Left ventricle myocardium inferior (tissue), 1 donor: ENCODE measurements around the gene LRMDA. TPM values are rescaled to one million over a fixed set of nuclear protein-coding genes. Genes with fewer than 3 reads are reported as not detected.

Experiments used
- DNase-seq: peaks from one replicate; pipeline ENCODE4 v3.0.0-alpha.2; 2020
- H3K27ac ChIP-seq: fragments of 200-600 bp; replicated peaks from 2 replicates; pipeline ENCODE4 v1.8.0; 2021
- H3K27me3 ChIP-seq: fragments of 200-600 bp; 2 replicates; pipeline ENCODE4 v1.8.0; 2021; ENCODE audit warnings: low read depth
- H3K36me3 ChIP-seq: fragments of 200-600 bp; 2 replicates; pipeline ENCODE4 v1.8.0; 2021
- H3K4me1 ChIP-seq: fragments of 200-600 bp; 2 replicates; pipeline ENCODE4 v1.8.0; 2021
- H3K4me3 ChIP-seq: fragments of 200-600 bp; 2 replicates; pipeline ENCODE4 v1.8.0; 2021; ENCODE audit warnings: mild to moderate bottlenecking, moderate library complexity
- H3K9me3 ChIP-seq: fragments of 200-600 bp; replicated peaks from 2 replicates; pipeline ENCODE4 v1.8.0; 2021
- intact Hi-C: fragments of 100-400 bp; cut with micrococcal nuclease; formaldehyde crosslinking; loops from one replicate; pipeline ENCODE4 v1.11.0; 2022
- total RNA-seq: library from RNA; stranded (reverse); fragmentation: NEBNext Ultra II Directional; extraction: Animal tissue kit (Norgen Biotek cat#: 25700); gene quantifications from one replicate; pipeline ENCODE4 v1.2.1, GENCODE V29; 2021
- TF ChIP-seq, protein P1 (sequence below): fragments of 200-600 bp; IDR thresholded peaks from 2 replicates; pipeline ENCODE4 v1.8.0; 2021; ENCODE audit warnings: antibody characterized with exemption, mild to moderate bottlenecking, borderline replicate concordance
- donor health status: DM: no; HTN: yes; CAD: no; lungs with severe emphysema.

The LRMDA gene
- total RNA-seq, 1 donor from 2014 or later = 18.7 TPM

DNA sequence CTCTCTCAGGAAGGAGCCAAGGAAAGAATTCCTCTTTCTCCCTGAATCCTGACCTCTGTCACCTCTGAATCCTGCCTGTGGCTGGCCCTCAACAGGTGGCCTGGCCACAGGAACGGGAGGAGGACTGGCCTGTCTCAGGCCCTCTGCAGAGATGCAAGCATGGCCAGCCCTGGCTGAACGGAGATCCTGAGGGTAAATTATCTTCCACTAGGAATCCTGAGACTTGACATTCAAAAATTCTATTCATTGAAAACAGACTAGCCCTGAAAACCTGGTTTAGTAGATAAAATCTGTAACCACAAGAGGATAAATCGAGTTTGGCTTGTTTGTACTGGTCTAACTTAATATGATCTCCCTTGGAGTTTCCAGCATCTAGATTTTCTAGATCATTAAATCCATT is 579.3 kb downstream of the LRMDA start:
- Histone ChIP-seq H3K27ac (no peak overlapping the region), H3K27me3 (no peaks in the 10 kb centered on the region), H3K4me1 (no peaks in the 10 kb centered on the region), H3K4me3 (no peak overlapping the region), H3K36me3 (no peaks in the 10 kb centered on the region), H3K9me3 (no peaks in the 10 kb centered on the region)
- intact Hi-C loops = no loop called here
- TF ChIP-seq, protein P1, sequence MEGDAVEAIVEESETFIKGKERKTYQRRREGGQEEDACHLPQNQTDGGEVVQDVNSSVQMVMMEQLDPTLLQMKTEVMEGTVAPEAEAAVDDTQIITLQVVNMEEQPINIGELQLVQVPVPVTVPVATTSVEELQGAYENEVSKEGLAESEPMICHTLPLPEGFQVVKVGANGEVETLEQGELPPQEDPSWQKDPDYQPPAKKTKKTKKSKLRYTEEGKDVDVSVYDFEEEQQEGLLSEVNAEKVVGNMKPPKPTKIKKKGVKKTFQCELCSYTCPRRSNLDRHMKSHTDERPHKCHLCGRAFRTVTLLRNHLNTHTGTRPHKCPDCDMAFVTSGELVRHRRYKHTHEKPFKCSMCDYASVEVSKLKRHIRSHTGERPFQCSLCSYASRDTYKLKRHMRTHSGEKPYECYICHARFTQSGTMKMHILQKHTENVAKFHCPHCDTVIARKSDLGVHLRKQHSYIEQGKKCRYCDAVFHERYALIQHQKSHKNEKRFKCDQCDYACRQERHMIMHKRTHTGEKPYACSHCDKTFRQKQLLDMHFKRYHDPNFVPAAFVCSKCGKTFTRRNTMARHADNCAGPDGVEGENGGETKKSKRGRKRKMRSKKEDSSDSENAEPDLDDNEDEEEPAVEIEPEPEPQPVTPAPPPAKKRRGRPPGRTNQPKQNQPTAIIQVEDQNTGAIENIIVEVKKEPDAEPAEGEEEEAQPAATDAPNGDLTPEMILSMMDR = no peak
- no peak for DNase-seq

DNA sequence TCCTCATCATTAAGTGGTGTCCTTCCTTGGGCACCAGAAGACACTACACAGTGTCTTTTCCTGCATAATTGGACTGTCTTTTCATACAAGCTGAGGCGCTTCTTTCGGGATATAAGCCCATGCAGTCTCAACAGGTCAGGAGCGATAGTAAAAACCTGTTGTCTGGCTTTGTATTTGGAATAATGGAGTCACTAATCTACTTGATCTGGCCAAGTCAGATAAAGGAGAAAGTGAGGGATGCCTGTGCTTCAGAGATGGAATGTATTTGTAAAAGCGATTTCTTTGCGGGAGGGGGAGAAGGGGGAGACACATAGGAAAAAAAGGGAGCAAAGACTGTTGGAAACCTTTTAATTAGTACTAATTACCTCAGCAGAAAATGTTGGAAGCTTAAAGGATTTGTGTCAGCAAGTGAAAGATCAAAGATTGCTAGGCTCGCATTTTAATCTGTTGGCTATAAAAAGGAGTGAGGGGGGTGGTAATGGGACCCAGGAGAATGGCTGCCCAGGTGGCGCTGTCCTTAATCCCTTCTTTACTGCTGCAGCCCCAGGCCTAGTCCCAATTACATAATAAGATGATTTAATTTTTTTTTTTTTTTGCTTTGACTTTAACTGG is 581.4 kb downstream of the LRMDA start:
- no peak for DNase-seq
- no peaks in the 10 kb centered on the region for H3K4me1 ChIP-seq
- no peaks in the 10 kb centered on the region for H3K9me3 ChIP-seq
- intact Hi-C loops = no loop called here
- no peak overlapping the region for H3K27ac ChIP-seq
- H3K36me3 ChIP-seq = no peaks in the 10 kb centered on the region
- no peak overlapping the region for H3K4me3 ChIP-seq
- H3K27me3 ChIP-seq = no peaks in the 10 kb centered on the region
- TF ChIP-seq, protein P1 = no peak

GRCh38 chr10:76015245-76015644 is 583.8 kb downstream of the LRMDA start:
- intact Hi-C loops = no loop called here
- Histone ChIP-seq H3K27ac (no peak overlapping the region), H3K4me1 (no peaks in the 10 kb centered on the region), H3K4me3 (no peak overlapping the region), H3K27me3 (no peaks in the 10 kb centered on the region), H3K9me3 (no peaks in the 10 kb centered on the region), H3K36me3 (no peaks in the 10 kb centered on the region)
- TF ChIP-seq, protein P1 = no peak
- DNase-seq = no peak

DNA sequence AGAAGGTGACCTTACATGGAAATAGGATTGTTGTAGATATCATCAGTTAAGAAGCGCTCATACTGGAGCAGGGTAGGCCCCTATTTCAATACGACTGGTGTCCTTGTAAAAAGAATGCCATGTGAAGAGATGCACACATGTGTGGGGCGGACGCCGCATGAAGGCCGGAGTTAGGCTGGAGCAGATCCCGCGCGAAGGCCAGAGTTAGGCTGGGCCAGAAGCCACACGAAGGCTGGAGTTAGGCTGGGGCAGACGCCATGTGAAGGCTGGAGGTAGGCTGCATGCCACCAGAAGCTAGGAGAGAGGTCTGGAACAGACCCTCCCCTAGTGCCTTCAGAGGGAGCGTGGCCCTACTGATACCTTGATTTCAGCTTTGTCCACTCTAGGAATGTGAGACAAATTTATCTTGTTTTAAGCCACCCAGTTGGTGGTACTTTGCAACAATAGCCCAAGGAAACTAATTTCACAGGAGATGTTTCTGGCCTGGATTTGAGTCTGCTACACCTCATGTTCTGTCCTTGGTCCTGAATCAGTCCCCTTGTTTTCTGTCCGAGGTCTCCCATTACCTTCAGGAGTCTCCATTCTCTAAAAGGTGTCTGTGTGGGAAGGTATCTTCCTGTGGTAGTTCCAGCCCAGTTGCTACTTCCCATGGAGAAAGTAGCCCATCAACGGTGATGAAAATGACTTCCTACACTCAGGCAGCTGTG is 585.8 kb downstream of the LRMDA start:
- Histone ChIP-seq H3K4me3 (no peak overlapping the region), H3K36me3 (no peaks in the 10 kb centered on the region), H3K27ac (no peak overlapping the region), H3K9me3 (no peaks in the 10 kb centered on the region), H3K4me1 (no peaks in the 10 kb centered on the region), H3K27me3 (no peaks in the 10 kb centered on the region)
- no peak for DNase-seq
- intact Hi-C loops = no loop called here
- TF ChIP-seq, protein P1 = no peak

DNA sequence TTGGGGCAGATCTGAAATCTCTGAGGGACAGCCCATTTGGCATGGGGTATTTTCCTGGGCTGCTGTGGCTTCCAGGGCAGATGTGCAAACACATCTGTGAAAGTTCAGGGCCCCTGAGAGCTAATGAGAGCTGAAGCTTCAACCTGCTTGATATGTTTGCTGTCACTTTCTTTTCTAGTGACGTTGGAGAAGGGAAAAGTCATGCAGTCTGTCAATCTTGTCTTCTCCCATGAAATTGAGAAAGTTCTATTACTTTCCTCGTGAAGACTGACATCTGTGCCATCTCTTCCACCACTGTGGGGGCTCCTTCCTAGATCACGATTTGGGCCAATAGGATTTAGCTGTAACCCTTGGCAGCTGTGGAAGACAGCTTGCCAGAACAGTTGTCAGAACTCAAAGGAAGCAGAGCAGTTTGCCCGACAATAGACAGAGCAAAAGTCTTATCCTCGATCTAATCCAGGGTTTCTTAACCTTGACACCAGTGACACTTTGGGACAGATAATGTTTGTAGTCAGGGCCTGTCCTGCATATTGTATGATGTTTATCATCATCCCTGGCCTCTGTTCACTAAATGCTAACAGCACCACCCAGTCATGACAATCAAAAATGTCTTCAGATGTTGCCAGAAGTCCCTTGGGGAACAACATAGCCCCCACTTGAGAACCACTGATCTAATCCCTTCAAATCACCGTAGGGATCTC is 586.5 kb downstream of the LRMDA start:
- no peaks in the 10 kb centered on the region for H3K27me3 ChIP-seq
- no peak overlapping the region for H3K27ac ChIP-seq
- intact Hi-C loops = no loop called here
- H3K36me3 ChIP-seq = no peaks in the 10 kb centered on the region
- H3K9me3 ChIP-seq = no peaks in the 10 kb centered on the region
- TF ChIP-seq, protein P1 = no peak
- DNase-seq = no peak
- H3K4me3 ChIP-seq = no peak overlapping the region
- H3K4me1 ChIP-seq = no peaks in the 10 kb centered on the region
